Suprapubic skin (tissue), 4 donors: ENCODE data around the gene LILRA5.

Experiments
- EP300 ChIP-seq: sonication (generic); formaldehyde crosslinking; IDR thresholded peaks from one replicate; pipeline ENCODE4 v1.6.1; 2017; ENCODE audit warnings: antibody characterized with exemption
- POLR2A ChIP-seq, 2 donors: fragments of 450-650 bp; IDR thresholded peaks; one replicate each; pipeline ENCODE4 v1.6.1; 2017; ENCODE audit warnings: antibody characterized with exemption in 2 of 2, mild to moderate bottlenecking in 2 of 2, moderate library complexity in 2 of 2
- POLR2AphosphoS5 ChIP-seq, 3 donors: sonication (generic); formaldehyde crosslinking; IDR thresholded peaks; one replicate each; pipeline ENCODE4 v1.6.1; 2017; ENCODE audit warnings: antibody characterized with exemption in 3 of 3
- TF ChIP-seq, protein P1 (sequence below), 2 donors: fragments of 200-600 bp in 1 of 2; fragments of 450-650 bp in 1 of 2; sonication (generic) in 1 of 2; IDR thresholded peaks; one replicate each; pipeline ENCODE4 v1.5.1; 2016 to 2019; ENCODE audit warnings: antibody characterized with exemption in 2 of 2, mild to moderate bottlenecking in 1 of 2, moderate library complexity in 1 of 2

DNA sequence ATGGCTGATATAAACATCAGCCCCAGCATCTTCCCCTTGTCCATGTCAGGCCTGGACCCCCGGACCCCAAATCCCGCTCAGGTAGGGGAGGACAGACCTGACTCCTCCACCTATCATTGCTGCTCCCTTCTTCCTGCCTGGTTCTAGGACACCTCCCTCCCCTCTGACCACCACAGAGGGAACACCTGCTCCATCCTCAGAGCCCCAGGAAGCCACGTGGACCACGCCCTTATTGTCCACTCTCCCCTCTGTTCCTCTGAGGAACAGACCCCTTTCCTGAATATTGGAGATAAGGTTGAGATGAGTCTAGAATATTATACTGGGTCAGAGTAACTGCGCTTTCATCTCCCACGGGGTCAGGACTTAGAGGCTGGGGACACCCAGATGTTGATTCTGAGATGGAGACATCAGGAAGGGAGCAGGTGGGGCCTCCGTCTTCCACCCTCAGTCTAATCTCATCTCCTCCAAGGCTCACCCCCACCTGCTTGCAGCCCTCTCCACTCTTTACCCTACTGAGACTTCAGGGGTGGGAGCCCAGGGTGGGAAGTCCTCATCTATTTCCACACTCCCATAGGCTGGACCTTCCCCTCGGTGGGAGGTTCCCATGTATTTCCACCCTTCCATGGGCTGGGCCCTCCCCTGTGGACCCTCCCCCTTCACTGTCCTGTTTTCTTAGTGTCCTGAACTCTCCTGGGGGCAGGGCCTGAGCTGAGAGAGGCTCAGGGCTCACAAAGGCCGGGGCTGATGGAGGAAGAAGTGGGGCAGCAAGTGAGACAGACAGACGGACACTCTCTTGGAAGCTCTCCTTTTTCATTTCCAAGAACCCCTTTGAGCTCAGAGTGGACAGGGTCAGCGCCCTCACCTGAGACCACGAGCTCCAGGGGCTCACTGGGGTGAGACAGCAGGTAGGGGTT lies 23.3 kb upstream of the LILRA5 start:
- TF ChIP-seq, protein P1, sequence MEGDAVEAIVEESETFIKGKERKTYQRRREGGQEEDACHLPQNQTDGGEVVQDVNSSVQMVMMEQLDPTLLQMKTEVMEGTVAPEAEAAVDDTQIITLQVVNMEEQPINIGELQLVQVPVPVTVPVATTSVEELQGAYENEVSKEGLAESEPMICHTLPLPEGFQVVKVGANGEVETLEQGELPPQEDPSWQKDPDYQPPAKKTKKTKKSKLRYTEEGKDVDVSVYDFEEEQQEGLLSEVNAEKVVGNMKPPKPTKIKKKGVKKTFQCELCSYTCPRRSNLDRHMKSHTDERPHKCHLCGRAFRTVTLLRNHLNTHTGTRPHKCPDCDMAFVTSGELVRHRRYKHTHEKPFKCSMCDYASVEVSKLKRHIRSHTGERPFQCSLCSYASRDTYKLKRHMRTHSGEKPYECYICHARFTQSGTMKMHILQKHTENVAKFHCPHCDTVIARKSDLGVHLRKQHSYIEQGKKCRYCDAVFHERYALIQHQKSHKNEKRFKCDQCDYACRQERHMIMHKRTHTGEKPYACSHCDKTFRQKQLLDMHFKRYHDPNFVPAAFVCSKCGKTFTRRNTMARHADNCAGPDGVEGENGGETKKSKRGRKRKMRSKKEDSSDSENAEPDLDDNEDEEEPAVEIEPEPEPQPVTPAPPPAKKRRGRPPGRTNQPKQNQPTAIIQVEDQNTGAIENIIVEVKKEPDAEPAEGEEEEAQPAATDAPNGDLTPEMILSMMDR (IDR thresholded peaks at IDR 0.05): no peak
- TF ChIP-seq EP300 (no peak), POLR2AphosphoS5 (IDR thresholded peaks at IDR 0.05) (no peak), POLR2A (IDR thresholded peaks at IDR 0.05) (no peak)
